IgD-negative memory B cell (primary cell): Measurements from ENCODE around the gene SENP7. TPM values are rescaled to one million over a fixed set of nuclear protein-coding genes. Genes with fewer than 3 reads are reported as not detected.
"Not testable (repeated sequence)": the region's sequence is repeated elsewhere in the genome, so short reads cannot be mapped to it uniquely, and the experiment has no call there.

Source experiments
- H3K27ac Mint-ChIP-seq, 3 donors: one replicate each; pipeline ENCODE4 v1.8.0; 2020 to 2022; ENCODE audit warnings: mild to moderate bottlenecking in 3 of 3, mixed read lengths in 3 of 3, moderate library complexity in 1 of 3
- H3K27me3 Mint-ChIP-seq: one replicate; pipeline ENCODE4 v1.8.0; 2021; ENCODE audit warnings: mixed read lengths
- H3K36me3 Mint-ChIP-seq: one replicate; pipeline ENCODE4 v1.8.0; 2020; ENCODE audit warnings: mild to moderate bottlenecking, mixed read lengths
- H3K4me1 Mint-ChIP-seq, 3 donors: one replicate each; pipeline ENCODE4 v1.8.0; 2020 to 2022; ENCODE audit warnings: mixed read lengths in 3 of 3, mild to moderate bottlenecking in 1 of 3
- H3K4me3 Mint-ChIP-seq, 4 donors: one replicate each; pipeline ENCODE4 v1.8.0; 2020 to 2022; ENCODE audit warnings: mild to moderate bottlenecking in 4 of 4, mixed read lengths in 4 of 4, moderate library complexity in 3 of 4
- H3K9me3 Mint-ChIP-seq, 3 donors: one replicate each; pipeline ENCODE4 v1.8.0; 2020 to 2021; ENCODE audit warnings: mixed read lengths in 3 of 3, mild to moderate bottlenecking in 1 of 3
- polyA plus RNA-seq: library from polyadenylated mRNA; unstranded; fragments of 300-500 nt; fragmentation: Illumina TruSeq; gene quantifications from one replicate; pipeline ENCODE4 v1.2.3, GENCODE V29; 2021

The SENP7 gene
- polyA plus RNA-seq, 1 donor from 2014 or later = 6.1 TPM

- Mint-ChIP-seq H3K36me3 (peaks cover 9% of the 10 kb centered on the region), H3K9me3 (no peaks in the 10 kb centered on the region), H3K27ac (no peak overlapping the region), H3K4me3 (no peak overlapping the region), H3K27me3 (no peaks in the 10 kb centered on the region), H3K4me1 (peaks cover 4 to 15% (median 5%) of the 10 kb centered on the region in 3 donors)
Measured at GRCh38 chr3:101500208-101500607, 12.8 kb downstream of the SENP7 start.

GRCh38 chr3:101497803-101498202 lies 15.2 kb downstream of the SENP7 start:
- Mint-ChIP-seq H3K27ac (no peak overlapping the region), H3K4me3 (no peak overlapping the region), H3K27me3 (no peaks in the 10 kb centered on the region)

GRCh38 chr3:101495552-101495951 lies 17.5 kb downstream of the SENP7 start:
- Mint-ChIP-seq H3K4me3 (no peak overlapping the region), H3K27ac (no peak overlapping the region), H3K36me3 (peaks cover 13% of the 10 kb centered on the region), H3K9me3 (peaks cover 0 to 2% (median 0%) of the 10 kb centered on the region in 3 donors), H3K27me3 (no peaks in the 10 kb centered on the region), H3K4me1 (peaks cover 5 to 15% (median 11%) of the 10 kb centered on the region in 3 donors)

More at GRCh38 chr3:101497803-101498202, 15.2 kb downstream of the SENP7 start:
- Mint-ChIP-seq H3K36me3 (peaks cover 14% of the 10 kb centered on the region), H3K9me3 (peaks cover 0 to 2% (median 0%) of the 10 kb centered on the region in 3 donors), H3K4me1 (peaks cover 5 to 16% (median 14%) of the 10 kb centered on the region in 3 donors)

GRCh38 chr3:101484805-101485620 lies 28.0 kb downstream of the SENP7 start:
- Mint-ChIP-seq H3K27ac (peak overlapping the region in 1 of 3 donors; percentile 9), H3K4me3 (peak overlapping the region in 1 of 4 donors; percentile 18), H3K36me3 (peaks cover 33% of the 10 kb centered on the region), H3K9me3 (peaks cover 0 to 6% (median 1%) of the 10 kb centered on the region in 3 donors), H3K4me1 (peaks cover 22 to 45% (median 27%) of the 10 kb centered on the region in 3 donors), H3K27me3 (no peaks in the 10 kb centered on the region)

GRCh38 chr3:101478980-101479379 lies 34.0 kb downstream of the SENP7 start:
- peaks cover 0 to 10% (median 1%) of the 10 kb centered on the region in 3 donors for H3K9me3 Mint-ChIP-seq
- peaks cover 43% of the 10 kb centered on the region for H3K36me3 Mint-ChIP-seq
- H3K4me3 Mint-ChIP-seq = no peak overlapping the region
- H3K27me3 Mint-ChIP-seq = no peaks in the 10 kb centered on the region
- H3K27ac Mint-ChIP-seq = no peak overlapping the region
- peaks cover 26 to 37% (median 28%) of the 10 kb centered on the region in 3 donors for H3K4me1 Mint-ChIP-seq

GRCh38 chr3:101474841-101475552 lies 38.0 kb downstream of the SENP7 start:
- not testable (repeated sequence) for H3K4me3 Mint-ChIP-seq, H3K27ac Mint-ChIP-seq, H3K9me3 Mint-ChIP-seq, H3K27me3 Mint-ChIP-seq
- H3K4me1 Mint-ChIP-seq = peaks cover 31 to 34% (median 32%) of the 10 kb centered on the region in 3 donors
- H3K36me3 Mint-ChIP-seq = peaks cover 36% of the 10 kb centered on the region

GRCh38 chr3:101468676-101469075 lies 44.3 kb downstream of the SENP7 start:
- not testable (repeated sequence) for H3K27me3 Mint-ChIP-seq, H3K27ac Mint-ChIP-seq, H3K4me3 Mint-ChIP-seq, H3K9me3 Mint-ChIP-seq
- H3K36me3 Mint-ChIP-seq = peaks cover 25% of the 10 kb centered on the region
- H3K4me1 Mint-ChIP-seq = peaks cover 24 to 39% (median 37%) of the 10 kb centered on the region in 3 donors

- peak overlapping the region in 1 of 3 donors; percentile 28 for H3K27ac Mint-ChIP-seq
- not testable (repeated sequence) for H3K4me3 Mint-ChIP-seq
Measured at GRCh38 chr3:101467310-101467663, 45.7 kb downstream of the SENP7 start.

GRCh38 chr3:101466465-101467309 lies 46.3 kb downstream of the SENP7 start:
- peaks cover 20 to 36% (median 29%) of the 10 kb centered on the region in 3 donors for H3K4me1 Mint-ChIP-seq
- H3K27ac Mint-ChIP-seq = no peak overlapping the region
- no peaks in the 10 kb centered on the region for H3K27me3 Mint-ChIP-seq
- H3K36me3 Mint-ChIP-seq = peaks cover 22% of the 10 kb centered on the region
- H3K4me3 Mint-ChIP-seq = no peak overlapping the region
- peaks cover 0 to 3% (median 2%) of the 10 kb centered on the region in 3 donors for H3K9me3 Mint-ChIP-seq

More at GRCh38 chr3:101467310-101467663, 45.7 kb downstream of the SENP7 start:
- Mint-ChIP-seq H3K36me3 (peaks cover 25% of the 10 kb centered on the region), H3K4me1 (peaks cover 18 to 36% (median 32%) of the 10 kb centered on the region in 3 donors)
- not testable (repeated sequence) for H3K9me3 Mint-ChIP-seq, H3K27me3 Mint-ChIP-seq

- H3K4me1 Mint-ChIP-seq = peaks cover 25 to 32% (median 25%) of the 10 kb centered on the region in 3 donors
- no peaks in the 10 kb centered on the region for H3K27me3 Mint-ChIP-seq
- H3K36me3 Mint-ChIP-seq = peaks cover 23% of the 10 kb centered on the region
- H3K27ac Mint-ChIP-seq = no peak overlapping the region
- no peak overlapping the region for H3K4me3 Mint-ChIP-seq
- peaks cover 2 to 3% (median 2%) of the 10 kb centered on the region in 3 donors for H3K9me3 Mint-ChIP-seq
Measured at GRCh38 chr3:101464235-101464634, 48.8 kb downstream of the SENP7 start.

GRCh38 chr3:101461451-101461850 lies 51.6 kb downstream of the SENP7 start:
- Mint-ChIP-seq H3K4me3 (peak overlapping the region in 1 of 4 donors; percentile 78), H3K36me3 (peaks cover 23% of the 10 kb centered on the region), H3K27me3 (no peaks in the 10 kb centered on the region), H3K27ac (no peak overlapping the region), H3K4me1 (peaks cover 16 to 20% (median 19%) of the 10 kb centered on the region in 3 donors), H3K9me3 (peaks cover 0 to 3% (median 0%) of the 10 kb centered on the region in 3 donors)

GRCh38 chr3:101458387-101458786 lies 54.6 kb downstream of the SENP7 start:
- no peaks in the 10 kb centered on the region for H3K27me3 Mint-ChIP-seq
- H3K27ac Mint-ChIP-seq = no peak overlapping the region
- H3K36me3 Mint-ChIP-seq = peaks cover 18% of the 10 kb centered on the region

GRCh38 chr3:101454629-101455028 lies 58.4 kb downstream of the SENP7 start:
- H3K36me3 Mint-ChIP-seq = peaks cover 17% of the 10 kb centered on the region
- H3K9me3 Mint-ChIP-seq = peaks cover 0 to 2% (median 0%) of the 10 kb centered on the region in 3 donors
- H3K4me3 Mint-ChIP-seq = no peak overlapping the region
- H3K27me3 Mint-ChIP-seq = no peaks in the 10 kb centered on the region
- peaks cover 0 to 11% (median 5%) of the 10 kb centered on the region in 3 donors for H3K4me1 Mint-ChIP-seq
- no peak overlapping the region for H3K27ac Mint-ChIP-seq

More at GRCh38 chr3:101458387-101458786, 54.6 kb downstream of the SENP7 start:
- Mint-ChIP-seq H3K4me3 (no peak overlapping the region), H3K9me3 (peaks cover 0 to 3% (median 0%) of the 10 kb centered on the region in 3 donors), H3K4me1 (peaks cover 5 to 16% (median 7%) of the 10 kb centered on the region in 3 donors)

GRCh38 chr3:101453961-101454360 lies 59.1 kb downstream of the SENP7 start:
- H3K27ac Mint-ChIP-seq = no peak overlapping the region
- peaks cover 19% of the 10 kb centered on the region for H3K36me3 Mint-ChIP-seq
- H3K4me3 Mint-ChIP-seq = no peak overlapping the region

More at GRCh38 chr3:101453961-101454360, 59.1 kb downstream of the SENP7 start:
- Mint-ChIP-seq H3K27me3 (no peaks in the 10 kb centered on the region), H3K9me3 (peaks cover 0 to 4% (median 0%) of the 10 kb centered on the region in 3 donors), H3K4me1 (peaks cover under 1 to 8% (median 5%) of the 10 kb centered on the region in 3 donors)
